HG02885 (cell line): ENCODE results near the gene RGS1.

Experiments
- ATAC-seq: cut with Tn5 transposase; IDR thresholded peaks from one replicate; pipeline ENCODE4 v1.9.1; 2021; ENCODE audit warnings: mild to moderate bottlenecking; ENCODE audit not compliant: unreplicated experiment, poor library complexity

Gene RGS1

DNA sequence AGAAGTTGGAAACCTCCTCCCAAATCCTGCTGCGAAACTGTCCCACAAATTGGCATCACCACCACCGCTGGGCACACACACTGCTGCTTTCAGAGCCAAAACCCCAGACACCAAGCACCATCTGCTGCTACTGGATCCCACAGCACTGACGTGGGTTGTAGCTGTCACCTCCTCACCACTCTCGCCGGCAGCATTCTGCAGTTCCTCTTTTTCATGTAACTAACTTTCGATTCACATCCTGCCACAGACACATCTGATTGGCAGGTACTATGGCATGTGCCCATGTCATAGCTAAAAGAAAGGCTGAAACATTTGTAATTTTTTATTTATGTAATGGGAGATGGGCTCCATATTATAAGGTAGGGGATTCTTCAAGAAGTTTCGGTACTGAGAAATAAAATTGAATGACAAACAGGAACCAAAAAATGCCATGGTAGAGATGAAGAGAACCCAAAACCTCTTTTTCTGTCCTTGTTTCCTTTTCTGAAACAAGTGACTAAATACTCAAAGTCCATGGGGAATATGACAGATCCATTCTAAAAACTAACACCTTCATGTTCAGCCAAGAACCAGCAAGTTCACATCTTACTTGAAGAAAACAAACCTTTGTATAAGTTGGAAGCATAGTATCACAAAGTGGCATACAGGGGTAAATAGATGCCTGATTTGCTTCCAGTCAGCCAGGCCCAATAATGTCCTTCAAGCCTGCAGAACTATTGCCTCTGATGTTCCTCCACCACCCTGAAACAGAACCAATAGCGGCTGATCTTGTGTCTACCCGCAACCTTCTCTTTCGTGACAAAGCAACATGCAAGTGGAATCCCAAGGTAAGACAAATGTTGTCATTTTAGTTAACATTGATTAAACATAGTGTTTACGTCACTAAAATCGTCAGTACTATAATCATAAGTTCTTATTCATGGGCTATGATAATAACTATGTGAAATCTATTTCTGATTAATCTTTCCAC, 33.8 kb downstream of the RGS1 start:
- peak; percentile 99 for ATAC-seq

DNA sequence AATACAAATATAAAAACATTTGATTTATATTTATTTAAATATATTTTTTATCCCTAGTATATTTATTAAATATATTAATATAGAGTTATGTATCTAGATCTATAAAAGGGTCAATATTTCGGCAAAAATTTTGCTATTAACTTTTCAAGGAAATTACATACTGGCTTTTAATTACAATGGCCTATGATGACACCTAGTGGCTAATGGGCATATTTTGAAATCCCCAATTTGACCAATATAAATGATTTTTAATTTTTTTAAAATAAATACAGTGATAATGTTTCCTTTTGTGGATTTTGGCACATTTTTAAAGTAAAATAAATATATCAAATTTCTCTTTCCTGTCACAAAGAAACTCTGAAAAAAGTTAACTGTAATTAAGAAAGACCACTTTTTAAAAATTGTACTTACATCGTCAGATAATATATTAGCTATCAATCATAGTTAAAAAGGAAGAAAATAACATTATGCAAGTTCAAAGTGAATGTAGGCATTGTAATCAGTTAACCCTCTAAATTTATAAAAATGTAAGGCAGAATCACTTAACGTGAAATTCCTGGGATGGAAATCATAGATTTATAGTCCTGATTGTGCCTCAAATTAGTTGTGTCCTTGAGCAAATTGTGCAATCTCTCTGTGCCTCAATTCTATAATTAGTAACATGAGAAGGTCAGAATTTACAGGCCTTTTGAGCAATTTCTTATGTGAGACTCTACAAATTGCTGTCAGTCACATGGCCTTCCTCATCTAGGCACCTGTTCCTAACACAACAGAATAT, 34.7 kb downstream of the RGS1 start:
- ATAC-seq, result no peak

DNA sequence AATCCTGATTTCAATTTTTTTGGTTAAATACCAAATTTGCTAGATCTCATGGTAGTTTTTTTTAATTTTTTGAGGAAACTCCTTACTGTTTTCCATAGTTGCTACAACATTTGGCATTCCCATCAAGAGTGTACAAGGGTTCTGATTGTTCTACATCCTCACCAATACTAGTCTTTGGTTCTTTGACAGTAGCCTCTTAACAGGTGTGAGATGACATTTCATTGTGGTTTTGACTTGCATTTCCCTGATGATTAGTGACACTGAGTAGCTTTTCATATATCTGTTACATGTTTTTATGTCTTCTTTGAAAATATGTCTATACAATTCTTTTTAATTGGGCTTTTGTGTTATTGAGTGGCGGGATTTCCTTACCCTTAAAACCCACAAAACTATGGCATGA, 39.5 kb downstream of the RGS1 start:
- peak; percentile 49 for ATAC-seq

DNA sequence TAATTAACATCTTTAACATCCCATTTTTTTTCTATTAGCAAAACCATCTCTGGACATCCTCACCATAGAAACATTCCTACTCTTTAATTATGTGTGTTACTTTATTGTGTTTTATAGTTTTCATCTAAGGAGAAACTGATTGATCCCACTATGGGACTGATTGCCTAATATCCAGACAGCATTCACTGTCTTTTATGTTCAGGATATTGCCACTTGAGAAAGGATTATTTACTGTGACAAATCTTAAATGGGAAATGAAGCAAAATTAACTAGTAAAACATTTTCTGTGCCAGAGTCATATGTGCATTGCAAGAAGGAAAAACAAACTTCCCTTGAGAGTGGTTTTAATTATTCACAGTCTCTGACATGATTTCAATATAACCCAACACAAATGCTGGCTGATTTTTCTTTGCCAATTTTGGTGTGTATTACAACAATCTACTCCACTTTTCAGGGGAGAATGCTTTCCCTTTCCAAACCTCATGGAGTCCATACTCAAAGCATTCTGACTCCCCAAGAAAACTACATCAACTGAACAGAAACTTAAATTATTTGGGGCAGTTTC, 44.6 kb downstream of the RGS1 start:
- no peak for ATAC-seq

DNA sequence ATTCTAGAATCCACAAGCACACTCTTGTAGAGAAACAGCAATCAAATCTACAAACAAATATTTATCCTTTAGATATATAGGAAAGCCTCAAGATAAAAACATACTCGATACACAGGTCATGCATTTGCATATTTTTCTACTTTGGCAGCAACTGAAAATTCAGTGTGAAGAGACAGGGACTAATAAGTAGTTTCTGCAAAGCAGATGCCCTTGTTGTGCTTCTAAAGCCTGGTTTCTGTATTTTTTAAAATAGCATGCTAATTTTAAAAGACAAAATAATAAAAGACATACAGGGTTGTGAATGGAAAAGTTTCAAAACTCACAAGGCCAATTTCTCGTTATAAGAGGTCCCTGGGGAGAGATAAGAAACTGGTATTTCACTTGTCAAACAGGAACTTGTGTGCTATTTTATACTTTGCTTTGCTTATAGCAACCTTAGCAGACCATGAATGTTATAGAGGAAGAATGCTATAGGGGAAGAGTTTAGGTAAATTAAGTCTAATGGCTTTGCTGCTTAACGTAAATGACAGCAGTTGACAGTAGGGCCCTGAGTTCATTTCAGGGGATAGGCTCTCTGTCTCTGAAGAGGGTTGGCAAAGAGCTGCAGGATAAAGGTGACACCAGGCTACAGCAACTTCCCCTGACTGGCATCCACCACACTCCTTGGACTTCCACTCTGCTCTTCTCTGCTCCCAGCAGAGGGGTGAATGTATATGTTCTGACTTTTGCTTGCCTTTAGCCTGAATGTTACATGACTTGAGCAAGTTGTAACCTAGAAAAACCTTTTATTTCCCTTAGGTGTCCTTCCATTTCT, 51.0 kb downstream of the RGS1 start:
- ATAC-seq, result peak; percentile 92

DNA sequence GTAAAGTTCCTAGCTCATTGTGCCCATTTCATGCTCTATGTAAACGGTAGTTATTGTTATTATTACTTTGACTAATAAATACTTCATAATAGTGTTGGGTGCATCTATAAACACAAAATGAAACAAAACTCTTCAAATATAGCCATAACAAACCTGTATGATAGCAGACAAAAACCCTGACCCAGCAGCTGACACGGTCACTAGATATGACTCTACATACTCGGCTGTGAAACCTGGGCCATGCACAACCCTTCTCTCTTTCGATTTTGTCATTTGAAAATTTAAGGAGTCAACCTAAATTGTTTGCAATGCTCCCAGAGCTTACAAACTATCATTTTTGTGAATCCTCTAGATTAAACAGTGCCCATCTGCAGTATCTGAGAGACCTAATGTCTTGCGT, 52.3 kb downstream of the RGS1 start:
- ATAC-seq, result no peak

DNA sequence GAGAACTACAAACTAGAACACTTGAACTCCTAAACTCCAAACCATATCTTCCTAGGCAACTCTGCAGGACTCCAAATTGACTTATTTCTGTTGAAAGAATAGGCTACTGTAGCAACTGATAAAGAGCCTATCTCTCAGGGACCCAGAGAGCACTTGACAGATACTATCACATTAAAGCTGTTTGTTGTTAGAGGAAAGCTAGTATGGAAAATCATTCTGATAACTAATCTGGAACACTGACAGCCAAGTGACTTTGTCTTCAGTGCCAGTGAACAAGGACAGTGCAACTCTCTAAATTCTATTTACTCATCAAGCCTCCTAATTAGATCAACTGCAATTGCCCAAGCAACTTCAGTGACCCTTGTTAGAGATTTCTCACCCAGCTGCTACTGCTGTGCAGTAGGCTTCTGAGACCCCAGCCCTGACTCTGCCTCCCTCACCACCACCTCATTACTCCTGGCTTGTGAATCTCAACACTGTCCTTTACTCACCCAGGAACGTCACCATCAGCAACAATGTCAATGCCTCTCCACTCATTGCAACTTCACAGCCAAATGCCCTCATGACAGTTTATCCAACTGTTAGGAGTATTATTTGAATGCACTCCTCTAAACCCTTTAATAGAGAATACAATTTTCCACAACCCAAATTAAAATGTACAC, 53.0 kb downstream of the RGS1 start:
- ATAC-seq, result no peak

DNA sequence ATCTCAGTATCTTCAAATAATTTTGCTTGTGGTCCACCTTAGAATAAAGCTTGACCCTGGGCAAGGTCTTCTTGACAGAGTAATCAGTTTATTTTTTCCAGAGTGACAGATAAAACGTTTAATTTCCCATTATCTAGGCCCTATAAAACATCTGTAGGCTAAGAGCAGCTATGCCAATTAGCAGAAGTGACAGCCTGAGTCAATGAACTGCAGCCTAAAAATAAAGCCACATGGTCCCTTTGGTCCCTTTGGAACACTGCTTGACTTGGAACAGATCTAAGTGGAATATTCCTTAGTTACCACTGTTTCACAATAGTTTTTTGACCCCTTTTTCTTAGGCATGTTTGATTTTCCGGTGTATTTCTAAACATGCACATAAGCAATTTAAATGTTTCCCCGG, 54.0 kb downstream of the RGS1 start:
- no peak for ATAC-seq
